WTC11 (cell line): ENCODE data around the gene CAPN15.

ENCODE experiments used
- E2F1 ChIP-seq: sonication (generic); formaldehyde crosslinking; IDR thresholded peaks from 2 replicates; pipeline ENCODE4 v1.8.0; 2022; ENCODE audit warnings: mild to moderate bottlenecking, missing genetic modification reagents
- ZNF138 ChIP-seq: sonication (generic); formaldehyde crosslinking; conservative IDR thresholded peaks from 2 replicates; pipeline ENCODE4 v1.8.1; 2022; ENCODE audit warnings: mild to moderate bottlenecking, moderate library complexity, missing genetic modification reagents
- ZNF671 ChIP-seq: fragments of 250-450 bp; sonication (Bioruptor Pico); IDR thresholded peaks from 2 replicates; pipeline ENCODE4 v1.8.0; 2021; ENCODE audit warnings: mild to moderate bottlenecking
- TF ChIP-seq, protein P1 (sequence below): fragments of 200-600 bp; IDR thresholded peaks from 2 replicates; pipeline ENCODE4 v1.8.0; 2022; ENCODE audit warnings: antibody characterized with exemption

GRCh38 chr16:560204-560700, 32.7 kb downstream of the CAPN15 start, which contains the start of gene PRR35:
- TF ChIP-seq, protein P1, sequence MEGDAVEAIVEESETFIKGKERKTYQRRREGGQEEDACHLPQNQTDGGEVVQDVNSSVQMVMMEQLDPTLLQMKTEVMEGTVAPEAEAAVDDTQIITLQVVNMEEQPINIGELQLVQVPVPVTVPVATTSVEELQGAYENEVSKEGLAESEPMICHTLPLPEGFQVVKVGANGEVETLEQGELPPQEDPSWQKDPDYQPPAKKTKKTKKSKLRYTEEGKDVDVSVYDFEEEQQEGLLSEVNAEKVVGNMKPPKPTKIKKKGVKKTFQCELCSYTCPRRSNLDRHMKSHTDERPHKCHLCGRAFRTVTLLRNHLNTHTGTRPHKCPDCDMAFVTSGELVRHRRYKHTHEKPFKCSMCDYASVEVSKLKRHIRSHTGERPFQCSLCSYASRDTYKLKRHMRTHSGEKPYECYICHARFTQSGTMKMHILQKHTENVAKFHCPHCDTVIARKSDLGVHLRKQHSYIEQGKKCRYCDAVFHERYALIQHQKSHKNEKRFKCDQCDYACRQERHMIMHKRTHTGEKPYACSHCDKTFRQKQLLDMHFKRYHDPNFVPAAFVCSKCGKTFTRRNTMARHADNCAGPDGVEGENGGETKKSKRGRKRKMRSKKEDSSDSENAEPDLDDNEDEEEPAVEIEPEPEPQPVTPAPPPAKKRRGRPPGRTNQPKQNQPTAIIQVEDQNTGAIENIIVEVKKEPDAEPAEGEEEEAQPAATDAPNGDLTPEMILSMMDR = no peak
- TF ChIP-seq ZNF671 (CRISPR knock-in tag) (no peak), E2F1 (no peak), ZNF138 (CRISPR knock-in tag) (no peak)
